Lower leg skin (tissue), 3 donors: ENCODE measurements around the gene UBFD1.

Experiments used
- POLR2A ChIP-seq, 2 donors: fragments of 450-650 bp; IDR thresholded peaks; one replicate each; pipeline ENCODE4 v1.6.1; 2016 to 2017; ENCODE audit warnings: antibody characterized with exemption in 2 of 2, mild to moderate bottlenecking in 1 of 2, moderate library complexity in 1 of 2
- TF ChIP-seq, protein P1 (sequence below), 3 donors: fragments of 450-650 bp; IDR thresholded peaks; one replicate each; pipeline ENCODE4 v1.5.1; 2016; ENCODE audit warnings: antibody characterized with exemption in 3 of 3, mild to moderate bottlenecking in 3 of 3, moderate library complexity in 2 of 3

DNA sequence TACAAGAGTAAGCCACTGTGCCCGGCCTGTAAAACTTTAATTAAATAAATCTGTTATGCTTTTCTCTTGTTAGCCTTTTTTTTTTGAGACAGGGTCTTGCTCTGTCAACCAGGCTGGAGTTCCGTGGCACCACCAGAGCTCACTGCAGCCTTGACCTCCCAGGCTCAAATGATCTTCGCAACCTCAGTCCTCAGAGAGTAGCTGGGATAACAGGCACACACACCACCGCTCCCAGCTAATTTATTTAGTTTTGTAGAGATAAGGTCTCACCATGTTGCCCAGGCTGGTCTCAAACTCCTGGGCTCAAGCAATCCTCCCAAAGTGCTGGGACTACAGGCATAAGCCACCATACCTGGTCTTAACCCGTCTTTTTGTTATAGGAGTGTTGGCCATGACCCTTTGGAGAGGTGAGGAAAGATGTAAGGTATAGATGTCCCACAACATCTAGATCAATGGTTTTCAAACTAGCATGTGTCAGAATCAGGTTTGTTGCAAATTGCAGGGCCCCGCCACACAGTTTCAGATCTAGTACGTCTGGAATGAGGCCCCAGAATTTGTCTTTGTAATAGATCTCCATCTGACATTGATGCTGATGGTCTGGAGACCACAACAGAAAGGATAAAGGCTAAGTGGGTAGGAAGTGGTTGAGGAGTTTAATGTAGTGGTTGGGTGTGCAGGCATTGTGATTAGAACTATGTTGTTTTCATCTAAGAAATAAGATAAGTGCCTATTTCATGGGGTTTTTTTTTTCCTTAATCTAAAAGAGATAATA is 43.0 kb upstream of the UBFD1 start:
- TF ChIP-seq, protein P1, sequence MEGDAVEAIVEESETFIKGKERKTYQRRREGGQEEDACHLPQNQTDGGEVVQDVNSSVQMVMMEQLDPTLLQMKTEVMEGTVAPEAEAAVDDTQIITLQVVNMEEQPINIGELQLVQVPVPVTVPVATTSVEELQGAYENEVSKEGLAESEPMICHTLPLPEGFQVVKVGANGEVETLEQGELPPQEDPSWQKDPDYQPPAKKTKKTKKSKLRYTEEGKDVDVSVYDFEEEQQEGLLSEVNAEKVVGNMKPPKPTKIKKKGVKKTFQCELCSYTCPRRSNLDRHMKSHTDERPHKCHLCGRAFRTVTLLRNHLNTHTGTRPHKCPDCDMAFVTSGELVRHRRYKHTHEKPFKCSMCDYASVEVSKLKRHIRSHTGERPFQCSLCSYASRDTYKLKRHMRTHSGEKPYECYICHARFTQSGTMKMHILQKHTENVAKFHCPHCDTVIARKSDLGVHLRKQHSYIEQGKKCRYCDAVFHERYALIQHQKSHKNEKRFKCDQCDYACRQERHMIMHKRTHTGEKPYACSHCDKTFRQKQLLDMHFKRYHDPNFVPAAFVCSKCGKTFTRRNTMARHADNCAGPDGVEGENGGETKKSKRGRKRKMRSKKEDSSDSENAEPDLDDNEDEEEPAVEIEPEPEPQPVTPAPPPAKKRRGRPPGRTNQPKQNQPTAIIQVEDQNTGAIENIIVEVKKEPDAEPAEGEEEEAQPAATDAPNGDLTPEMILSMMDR (IDR thresholded peaks at IDR 0.05): no peak
- no peak for TF ChIP-seq POLR2A (IDR thresholded peaks at IDR 0.05)
